Activated naive CD8-positive, alpha-beta T cell treated with anti-CD3 and anti-CD28 coated beads for 36 hours (primary cell): ENCODE results near the gene ZNF281. TPM values are rescaled to one million over a fixed set of nuclear protein-coding genes. Genes with fewer than 3 reads are reported as not detected.
"Not testable (repeated sequence)": the region's sequence is repeated elsewhere in the genome, so short reads cannot be mapped to it uniquely, and the experiment has no call there.

Source experiments
- DNase-seq: peaks from one replicate; pipeline ENCODE4 v3.0.0; 2021
- H3K27ac Mint-ChIP-seq: one replicate; pipeline ENCODE4 v1.8.0; 2022; ENCODE audit warnings: mild to moderate bottlenecking, moderate library complexity, mixed read lengths
- H3K27me3 Mint-ChIP-seq: one replicate; pipeline ENCODE4 v1.8.0; 2022; ENCODE audit warnings: mild to moderate bottlenecking, mixed read lengths
- H3K36me3 Mint-ChIP-seq: one replicate; pipeline ENCODE4 v1.8.0; 2021; ENCODE audit warnings: mild to moderate bottlenecking, mixed read lengths
- H3K4me1 Mint-ChIP-seq: one replicate; pipeline ENCODE4 v1.8.0; 2021; ENCODE audit warnings: mixed read lengths
- H3K4me3 Mint-ChIP-seq: one replicate; pipeline ENCODE4 v1.8.0; 2022; ENCODE audit warnings: mild to moderate bottlenecking, moderate library complexity, mixed read lengths
- H3K9me3 Mint-ChIP-seq: one replicate; pipeline ENCODE4 v1.8.0; 2022; ENCODE audit warnings: mixed read lengths
- total RNA-seq, 2 experiments: library from RNA; stranded (reverse); gene quantifications; one replicate each; pipeline ENCODE4 v1.2.3, GENCODE V29; 2021

ZNF281 gene
- total RNA-seq, 2 experiments from 2014 or later = 20.4 to 20.8 TPM

DNA sequence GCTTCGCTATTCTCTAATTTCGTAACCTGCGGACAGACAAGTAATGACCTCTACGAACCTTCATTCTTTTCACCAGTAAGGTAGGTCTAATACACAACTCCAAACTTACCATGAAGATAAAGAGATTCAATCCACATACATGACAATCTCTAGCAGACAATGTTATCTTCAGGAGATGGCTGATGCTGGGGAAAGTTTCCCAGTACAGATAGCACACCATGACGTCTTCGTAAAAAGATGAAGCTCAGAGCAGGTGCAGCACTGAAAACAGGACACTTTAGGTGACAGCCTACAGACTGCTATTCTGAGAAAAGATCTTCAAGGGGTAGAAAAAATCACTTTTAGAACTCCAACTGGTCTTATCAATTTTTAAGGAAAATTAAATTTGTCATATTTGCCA, 41.3 kb downstream of the ZNF281 start:
- H3K36me3 Mint-ChIP-seq = peaks cover 6% of the 10 kb centered on the region
- H3K9me3 Mint-ChIP-seq = no peaks in the 10 kb centered on the region
- no peak overlapping the region for H3K27ac Mint-ChIP-seq
- DNase-seq = no peak
- no peaks in the 10 kb centered on the region for H3K27me3 Mint-ChIP-seq
- H3K4me1 Mint-ChIP-seq = no peaks in the 10 kb centered on the region
- H3K4me3 Mint-ChIP-seq = no peak overlapping the region

DNA sequence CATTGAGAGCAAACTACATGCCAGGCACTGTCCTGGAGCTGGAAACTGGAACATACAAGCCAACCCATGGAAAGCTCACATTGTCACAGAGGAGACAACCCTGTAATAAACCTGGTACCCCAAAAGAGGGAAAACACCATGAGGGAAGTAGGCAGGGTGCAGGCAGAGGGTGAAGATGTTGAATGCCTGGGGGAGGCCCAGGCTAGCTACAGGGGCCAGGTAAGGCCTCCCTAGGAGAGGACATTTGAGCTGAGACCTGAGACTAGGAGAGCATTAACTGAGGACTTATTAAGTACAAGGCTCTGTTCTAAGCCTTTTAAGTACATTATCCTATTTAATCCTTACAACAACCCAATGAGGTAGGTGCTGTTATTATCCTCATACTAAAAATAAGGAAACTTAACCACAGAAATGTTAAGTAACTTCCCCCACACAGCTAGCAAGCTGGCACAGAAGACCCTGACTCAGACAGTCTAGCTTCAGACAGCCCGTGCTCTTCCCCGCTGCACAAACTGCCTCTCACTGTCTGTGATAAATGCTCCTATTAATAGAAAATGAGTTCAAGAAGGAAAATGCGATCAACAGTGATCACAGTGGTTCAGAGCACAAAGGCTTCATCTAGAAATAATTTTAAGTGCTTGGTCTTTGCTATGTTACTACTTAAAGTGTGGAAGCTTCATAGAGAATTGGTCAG, 41.8 kb downstream of the ZNF281 start:
- Mint-ChIP-seq H3K4me3 (no peak overlapping the region), H3K27ac (no peak overlapping the region), H3K4me1 (no peaks in the 10 kb centered on the region), H3K9me3 (no peaks in the 10 kb centered on the region), H3K36me3 (peaks cover 6% of the 10 kb centered on the region), H3K27me3 (no peaks in the 10 kb centered on the region)
- no peak for DNase-seq

DNA sequence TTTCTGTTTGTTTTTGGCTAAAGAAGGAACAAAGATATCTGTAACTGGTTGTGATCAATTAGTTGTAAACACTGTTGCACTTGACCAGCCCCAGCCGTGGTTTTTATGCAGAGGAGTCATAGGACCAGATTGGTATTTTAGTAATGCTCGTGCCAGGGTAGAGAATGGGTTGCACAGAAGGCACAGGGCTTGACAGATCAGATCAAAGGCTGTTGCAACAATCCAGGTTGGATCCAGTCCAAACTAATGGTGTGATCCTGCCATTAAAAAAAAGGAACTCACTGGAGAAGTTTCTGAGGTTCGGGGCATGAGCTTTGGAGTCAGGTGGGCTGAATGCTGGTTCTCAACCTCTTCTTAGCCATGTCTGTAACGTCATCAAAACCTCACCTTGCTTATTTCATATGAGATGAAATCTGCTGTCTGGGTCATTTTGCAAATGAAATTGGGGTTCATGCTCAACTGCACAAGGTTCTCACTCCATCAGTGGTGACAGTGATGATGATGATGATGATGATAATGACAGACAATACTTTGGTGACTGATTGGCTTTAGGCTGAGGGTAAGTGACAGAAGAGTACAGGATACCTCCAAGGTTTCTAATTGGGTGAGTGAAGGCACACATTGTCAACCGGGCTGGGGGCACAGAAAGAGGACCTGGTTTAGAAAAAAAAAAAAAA, 43.1 kb downstream of the ZNF281 start:
- DNase-seq = no peak
- Mint-ChIP-seq H3K9me3 (no peaks in the 10 kb centered on the region), H3K27me3 (no peaks in the 10 kb centered on the region), H3K4me3 (no peak overlapping the region), H3K36me3 (peaks cover 4% of the 10 kb centered on the region), H3K4me1 (no peaks in the 10 kb centered on the region), H3K27ac (no peak overlapping the region)

DNA sequence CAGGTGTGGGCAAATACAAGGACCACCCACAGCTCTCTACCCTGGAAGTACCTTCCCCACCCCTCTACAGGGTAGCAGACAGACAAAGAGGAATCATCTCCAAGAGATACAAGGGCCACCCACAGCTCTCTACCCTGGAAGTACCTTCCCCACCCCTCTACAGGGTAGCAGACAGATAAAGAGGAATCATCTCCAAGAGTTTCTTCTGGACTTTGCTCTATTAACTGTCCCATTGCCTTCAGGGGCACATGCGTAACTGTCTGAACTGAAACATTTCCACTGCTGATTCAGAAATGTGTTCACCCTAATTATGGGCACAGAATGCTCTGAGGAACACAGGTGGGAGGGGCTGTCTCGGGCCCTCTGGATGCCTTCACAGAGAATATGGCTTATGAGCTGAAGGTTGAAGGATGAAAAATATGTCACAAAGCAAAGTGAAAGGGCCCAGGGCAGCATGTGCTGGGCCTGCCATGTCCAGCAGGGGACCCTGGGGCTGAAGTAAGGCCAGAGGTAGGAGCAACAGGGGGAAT, 43.9 kb downstream of the ZNF281 start:
- DNase-seq = no peak
- no peak overlapping the region for H3K4me3 Mint-ChIP-seq
- peaks cover 4% of the 10 kb centered on the region for H3K36me3 Mint-ChIP-seq
- no peaks in the 10 kb centered on the region for H3K27me3 Mint-ChIP-seq
- no peaks in the 10 kb centered on the region for H3K9me3 Mint-ChIP-seq
- no peaks in the 10 kb centered on the region for H3K4me1 Mint-ChIP-seq
- H3K27ac Mint-ChIP-seq = no peak overlapping the region

DNA sequence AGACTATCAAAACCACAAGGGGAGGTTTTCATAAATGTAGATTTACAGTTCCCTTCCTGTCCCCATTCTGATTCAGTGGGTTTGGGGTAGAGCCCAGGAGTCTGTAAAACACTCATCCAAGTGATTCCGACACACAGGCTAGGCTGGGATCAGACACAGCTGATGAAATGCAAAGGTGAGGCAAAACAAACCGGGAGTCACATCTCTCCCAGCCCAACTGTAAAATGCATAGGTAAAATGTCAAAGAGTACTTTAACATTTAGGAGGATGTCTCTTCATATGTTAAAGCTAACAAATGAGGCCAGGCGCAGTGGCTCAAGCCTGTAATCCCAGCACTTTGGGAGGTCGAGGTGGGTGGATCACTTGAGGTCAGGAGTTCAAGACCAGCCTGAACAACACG, 45.0 kb downstream of the ZNF281 start:
- H3K4me1 Mint-ChIP-seq = no peaks in the 10 kb centered on the region
- no peak for DNase-seq
- peaks cover 4% of the 10 kb centered on the region for H3K36me3 Mint-ChIP-seq
- H3K27ac Mint-ChIP-seq = no peak overlapping the region
- no peaks in the 10 kb centered on the region for H3K9me3 Mint-ChIP-seq
- no peaks in the 10 kb centered on the region for H3K27me3 Mint-ChIP-seq
- H3K4me3 Mint-ChIP-seq = no peak overlapping the region

DNA sequence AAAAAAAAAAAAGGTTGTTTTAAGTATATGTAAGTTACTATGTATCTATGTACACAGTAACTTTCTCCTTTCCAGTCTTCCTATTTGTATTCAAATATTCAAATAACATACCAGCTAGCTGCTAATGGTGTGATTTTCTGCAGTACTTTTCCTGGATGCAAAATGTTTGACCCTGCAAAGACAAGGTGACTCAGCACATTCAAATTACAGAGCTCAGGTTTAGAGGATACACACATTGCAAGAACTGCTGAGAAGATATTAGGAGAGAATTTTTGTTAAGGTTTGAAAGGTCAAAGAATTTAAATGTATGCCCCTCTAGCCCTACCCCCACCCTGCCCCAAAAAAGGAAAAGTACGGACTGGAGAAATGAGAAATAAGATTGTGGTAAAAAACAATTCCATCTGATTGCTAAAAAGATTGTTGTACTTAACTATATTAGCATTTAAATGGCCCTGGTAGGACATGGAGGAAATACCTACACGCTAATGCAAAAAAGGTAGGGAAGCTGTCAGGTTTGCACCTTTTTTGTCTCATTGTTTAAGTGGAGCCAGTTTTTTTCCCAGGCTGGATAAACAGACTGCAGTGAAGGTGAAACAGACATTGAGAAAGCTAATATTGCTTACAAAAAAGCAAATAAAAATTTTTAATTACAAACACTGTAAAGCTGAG, 45.6 kb downstream of the ZNF281 start:
- H3K4me3 Mint-ChIP-seq = no peak overlapping the region
- no peak overlapping the region for H3K27ac Mint-ChIP-seq
- no peaks in the 10 kb centered on the region for H3K9me3 Mint-ChIP-seq
- no peak for DNase-seq
- H3K4me1 Mint-ChIP-seq = no peaks in the 10 kb centered on the region
- H3K36me3 Mint-ChIP-seq = peaks cover 4% of the 10 kb centered on the region
- no peaks in the 10 kb centered on the region for H3K27me3 Mint-ChIP-seq

DNA sequence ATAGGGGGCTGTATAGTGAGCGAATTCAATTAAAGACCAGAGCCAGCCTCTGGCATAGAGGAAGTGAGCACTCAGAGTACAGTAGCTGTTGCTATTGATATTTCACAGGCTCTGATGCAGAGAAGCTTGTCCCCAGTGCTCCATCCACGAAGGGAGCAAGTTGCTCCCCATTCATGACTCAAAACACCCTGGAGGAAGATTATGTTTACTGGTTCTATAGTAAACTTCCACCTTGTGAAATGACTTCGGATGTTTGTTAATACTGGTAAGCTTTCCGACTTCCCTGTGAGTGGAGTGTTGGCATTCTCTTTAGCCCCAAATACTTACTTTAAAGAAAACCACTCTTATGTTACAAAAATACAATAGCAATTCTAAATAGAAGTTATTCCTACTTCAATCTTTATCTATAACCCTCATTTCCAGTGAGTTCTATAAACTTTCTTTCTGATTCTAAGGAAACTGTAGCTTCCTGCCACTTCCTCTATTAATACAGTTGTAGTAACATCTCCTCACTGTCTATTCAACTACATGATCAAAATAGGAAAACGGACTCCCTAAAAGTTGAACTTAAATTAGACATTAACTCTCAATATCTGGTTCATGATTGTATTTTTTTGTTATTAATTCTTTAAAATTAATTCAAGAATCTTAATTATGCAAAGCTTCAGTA, 46.4 kb downstream of the ZNF281 start:
- Mint-ChIP-seq H3K27ac (no peak overlapping the region), H3K36me3 (peaks cover 4% of the 10 kb centered on the region), H3K27me3 (no peaks in the 10 kb centered on the region), H3K4me3 (no peak overlapping the region), H3K4me1 (no peaks in the 10 kb centered on the region), H3K9me3 (no peaks in the 10 kb centered on the region)
- DNase-seq = no peak

DNA sequence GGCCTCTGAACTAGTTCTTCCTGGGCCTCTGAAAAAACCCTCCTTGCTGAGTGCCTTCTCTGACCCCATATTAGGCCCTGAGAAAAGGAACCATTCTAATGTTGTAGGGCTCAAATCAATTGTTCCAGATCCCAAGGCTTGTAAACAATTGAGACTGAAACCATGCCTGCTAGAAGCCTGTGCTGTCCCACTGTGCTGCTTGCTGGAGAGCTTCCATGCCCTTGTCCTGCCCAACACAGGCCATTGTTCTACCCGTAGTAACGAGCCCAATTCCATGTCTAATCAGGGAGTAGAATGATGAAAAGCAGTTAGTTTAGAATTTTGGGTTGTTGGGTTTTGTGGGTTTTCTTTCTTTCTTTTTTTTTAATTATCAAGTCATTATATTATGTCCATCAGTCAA, 47.4 kb downstream of the ZNF281 start:
- Mint-ChIP-seq H3K36me3 (peaks cover 4% of the 10 kb centered on the region), H3K4me1 (no peaks in the 10 kb centered on the region), H3K27ac (no peak overlapping the region), H3K9me3 (no peaks in the 10 kb centered on the region), H3K4me3 (no peak overlapping the region), H3K27me3 (no peaks in the 10 kb centered on the region)
- DNase-seq = no peak

DNA sequence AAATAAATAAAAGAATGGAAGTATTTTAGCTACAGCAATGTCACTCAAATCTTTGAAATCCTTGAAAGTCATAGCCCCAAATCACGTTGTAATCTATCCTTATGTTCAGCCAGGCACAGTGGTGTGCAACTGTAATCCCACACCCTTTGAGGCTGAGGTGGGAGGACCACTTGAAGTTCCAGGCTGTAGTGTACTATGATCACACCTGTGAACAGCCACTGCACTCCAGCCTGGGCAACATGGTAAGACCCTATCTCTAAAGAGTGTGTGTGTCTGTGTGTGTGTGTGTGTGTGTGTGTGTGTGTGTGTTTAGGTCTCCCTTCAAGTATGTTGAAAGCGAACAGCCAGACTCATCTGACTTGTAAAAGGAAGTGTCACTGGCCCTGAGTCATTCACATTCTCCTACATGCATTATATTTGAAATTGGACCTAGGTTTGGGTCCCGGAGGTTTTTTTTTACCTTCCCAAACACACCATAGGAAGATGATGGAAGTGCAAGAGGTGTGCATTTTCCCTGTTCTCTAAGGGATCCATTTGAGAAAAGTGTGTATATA, 50.1 kb downstream of the ZNF281 start:
- H3K4me1 Mint-ChIP-seq = no peaks in the 10 kb centered on the region
- no peak for DNase-seq
- H3K9me3 Mint-ChIP-seq = no peaks in the 10 kb centered on the region
- H3K4me3 Mint-ChIP-seq = no peak overlapping the region
- no peaks in the 10 kb centered on the region for H3K36me3 Mint-ChIP-seq
- no peaks in the 10 kb centered on the region for H3K27me3 Mint-ChIP-seq
- H3K27ac Mint-ChIP-seq = no peak overlapping the region

DNA sequence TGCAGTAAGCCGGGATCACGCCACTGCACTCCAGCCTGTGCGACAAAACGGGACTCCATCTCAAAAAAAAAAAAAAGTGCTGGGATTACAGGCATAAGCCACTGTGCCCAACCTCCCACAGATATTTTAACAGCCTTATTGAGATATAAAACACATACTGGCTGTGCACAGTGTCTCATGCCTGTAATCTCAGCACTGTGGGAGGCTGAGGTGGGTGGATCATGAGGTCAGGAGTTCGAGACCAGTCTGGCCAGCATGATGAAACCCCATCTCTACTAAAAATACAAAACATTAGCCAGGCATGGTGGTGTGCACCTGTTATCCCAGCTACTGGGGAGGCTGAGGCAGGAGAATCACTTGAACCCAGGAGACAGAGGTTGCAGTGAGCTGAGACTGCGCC, 51.9 kb downstream of the ZNF281 start:
- H3K4me3 Mint-ChIP-seq, H3K36me3 Mint-ChIP-seq, H3K27ac Mint-ChIP-seq, DNase-seq, H3K27me3 Mint-ChIP-seq, H3K9me3 Mint-ChIP-seq: not testable (repeated sequence)
- peaks cover 16% of the 10 kb centered on the region for H3K4me1 Mint-ChIP-seq

DNA sequence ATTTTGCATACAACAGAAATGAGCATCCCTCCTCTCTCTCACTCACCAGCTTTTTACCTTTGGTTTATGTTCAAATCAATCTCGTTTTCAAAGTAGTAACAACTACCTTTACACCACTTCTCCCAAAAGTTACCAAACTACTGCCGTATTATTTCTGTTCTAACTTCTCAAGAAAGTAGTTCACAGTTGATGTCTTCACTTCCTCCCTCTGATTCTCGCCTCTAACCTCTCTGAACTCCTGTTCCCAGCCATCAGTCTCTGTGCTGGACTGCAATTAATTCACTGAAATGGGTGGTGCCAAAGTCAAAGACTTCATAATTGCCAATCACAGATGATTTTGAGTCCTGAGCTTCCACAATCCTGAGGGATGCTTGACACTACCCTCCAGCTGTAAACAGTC, 54.0 kb downstream of the ZNF281 start:
- H3K36me3 Mint-ChIP-seq = no peaks in the 10 kb centered on the region
- DNase-seq = no peak
- no peaks in the 10 kb centered on the region for H3K9me3 Mint-ChIP-seq
- H3K27ac Mint-ChIP-seq = no peak overlapping the region
- no peak overlapping the region for H3K4me3 Mint-ChIP-seq
- no peaks in the 10 kb centered on the region for H3K27me3 Mint-ChIP-seq
- H3K4me1 Mint-ChIP-seq = peaks cover 29% of the 10 kb centered on the region

Other genes starting within 250 kb of the ZNF281 start
- 10 to 100 TPM; 17.4 to 17.8 TPM for gene KIF14, start 210.7 kb upstream of the ZNF281 start, total RNA-seq